Neuronal stem cell (in vitro differentiated cells): ENCODE results near the gene IL36G.
A peak's percentile ranks its signal among the peaks of the same experiment; 100 is the strongest.

Experiments used
- DNase-seq: peaks from one replicate; pipeline ENCODE4 v3.0.0-alpha.2; 2013; ENCODE audit warnings: low spot score
- H2AFZ ChIP-seq: one replicate; pipeline ENCODE4 v1.6.1; 2013; ENCODE audit warnings: mild to moderate bottlenecking, low read length, inconsistent platforms
- H2AK5ac ChIP-seq: 2 replicates; pipeline ENCODE4 v1.6.1; 2013; ENCODE audit warnings: low read depth, mild to moderate bottlenecking, inconsistent platforms, low read length, moderate library complexity, mixed read lengths
- H2BK120ac ChIP-seq: 2 replicates; pipeline ENCODE4 v1.6.1; 2013; ENCODE audit warnings: low read depth, mild to moderate bottlenecking, inconsistent platforms, low read length, moderate library complexity, mixed read lengths
- H2BK12ac ChIP-seq: one replicate; pipeline ENCODE4 v1.6.1; 2013; ENCODE audit warnings: low read length, inconsistent platforms
- H2BK15ac ChIP-seq: 2 replicates; pipeline ENCODE4 v1.6.1; 2013; ENCODE audit warnings: mild to moderate bottlenecking, low read length, inconsistent platforms, mixed read lengths
- H2BK5ac ChIP-seq: one replicate; pipeline ENCODE4 v1.6.1; 2013; ENCODE audit warnings: inconsistent platforms, mild to moderate bottlenecking, low read length, moderate library complexity
- H3K14ac ChIP-seq: one replicate; pipeline ENCODE4 v1.6.1; 2013; ENCODE audit warnings: low read length, inconsistent platforms
- H3K18ac ChIP-seq: 2 replicates; pipeline ENCODE4 v1.6.1; 2013; ENCODE audit warnings: low read length, inconsistent platforms
- H3K23ac ChIP-seq: 2 replicates; pipeline ENCODE4 v1.6.1; 2013; ENCODE audit warnings: low read depth, mild to moderate bottlenecking, mixed read lengths, low read length, inconsistent platforms; ENCODE audit not compliant: poor library complexity
- H3K27ac ChIP-seq: replicated peaks from 3 replicates; pipeline ENCODE4 v1.5.1; 2013; ENCODE audit warnings: low read length, inconsistent platforms
- H3K27me3 ChIP-seq, 3 experiments: 2 replicates each; pipeline ENCODE4 v1.6.1; 2013; ENCODE audit warnings: low read length in 3 of 3, mild to moderate bottlenecking in 2 of 3, inconsistent platforms in 1 of 3, low read depth in 1 of 3, mixed read lengths in 1 of 3, moderate library complexity in 1 of 3; ENCODE audit not compliant: control insufficient read depth in 3 of 3, insufficient read depth in 3 of 3
- H3K36me3 ChIP-seq, 2 donors: replicated peaks in 1 of 2; 2 replicates each; pipeline ENCODE4 v1.6.1; 2013; ENCODE audit warnings: low read length in 2 of 2; ENCODE audit not compliant: control insufficient read depth in 2 of 2, insufficient read depth in 2 of 2
- H3K4ac ChIP-seq: 2 replicates; pipeline ENCODE4 v1.6.1; 2013; ENCODE audit warnings: inconsistent platforms, mild to moderate bottlenecking, low read length, moderate library complexity
- H3K4me1 ChIP-seq, 2 donors: 1 replicate in 1 of 2; 2 replicates in 1 of 2; pipeline ENCODE4 v1.6.1; 2013; ENCODE audit warnings: low read length in 2 of 2, low read depth in 1 of 2; ENCODE audit not compliant: control insufficient read depth in 2 of 2, insufficient read depth in 1 of 2
- H3K4me2 ChIP-seq: one replicate; pipeline ENCODE4 v1.6.1; 2013; ENCODE audit warnings: mild to moderate bottlenecking, low read length, inconsistent platforms; ENCODE audit not compliant: insufficient read depth, poor library complexity, severe bottlenecking
- H3K4me3 ChIP-seq, 2 donors: 2 replicates each; pipeline ENCODE4 v1.5.1; 2013; ENCODE audit warnings: low read length in 2 of 2, mild to moderate bottlenecking in 2 of 2, inconsistent platforms in 1 of 2, moderate library complexity in 1 of 2
- H3K79me1 ChIP-seq: one replicate; pipeline ENCODE4 v1.6.1; 2013; ENCODE audit warnings: low read depth, mild to moderate bottlenecking, inconsistent platforms, low read length, moderate library complexity
- H3K9ac ChIP-seq: one replicate; pipeline ENCODE4 v1.6.1; 2013; ENCODE audit warnings: mild to moderate bottlenecking, low read depth, low read length, inconsistent platforms; ENCODE audit not compliant: poor library complexity
- H3K9me3 ChIP-seq, 2 donors: replicated peaks in 1 of 2; 2 replicates each; pipeline versions ENCODE3 to v1.6.1; 2013; ENCODE audit warnings: low read length in 2 of 2, mild to moderate bottlenecking in 2 of 2, inconsistent platforms in 1 of 2, low read depth in 1 of 2, mixed read lengths in 1 of 2, moderate library complexity in 1 of 2; ENCODE audit not compliant: control insufficient read depth in 2 of 2, insufficient read depth in 1 of 2
- H4K8ac ChIP-seq: one replicate; pipeline ENCODE4 v1.6.1; 2013; ENCODE audit warnings: low read depth, mild to moderate bottlenecking, inconsistent platforms, low read length, moderate library complexity
- H4K91ac ChIP-seq: one replicate; pipeline ENCODE4 v1.6.1; 2013; ENCODE audit warnings: low read length, low read depth, mild to moderate bottlenecking, inconsistent platforms; ENCODE audit not compliant: poor library complexity
- WGBS, 2 donors: extraction: QIAGEN DNeasy Blood & Tissue Kit; methylation state at CpG; one replicate each; pipeline ENCODE4 v1.1.7; 2013; ENCODE audit warnings: missing lambda C conversion rate in 2 of 2, mixed read lengths in 1 of 2; ENCODE audit not compliant: insufficient read length in 2 of 2, insufficient replicate concordance in 1 of 2; ENCODE audit errors: extremely low coverage in 2 of 2; 5-methylcytosine and 5-hydroxymethylcytosine counted together

IL36G gene

GRCh38 chr2:112938904-112939303, 38.9 kb upstream of the IL36G start:
- peaks cover 0 to 6% (median 0%) of the 10 kb centered on the region in 3 experiments for H3K27me3 ChIP-seq
- H3K9me3 ChIP-seq, result no peaks in the 10 kb centered on the region
- no peak overlapping the region for H2BK5ac ChIP-seq
- H4K8ac ChIP-seq, result no peak overlapping the region
- no peaks in the 10 kb centered on the region for H3K79me1 ChIP-seq
- no peak overlapping the region for H2BK120ac ChIP-seq
- no peak overlapping the region for H4K91ac ChIP-seq
- H3K27ac ChIP-seq, result no peak overlapping the region
- H2BK15ac ChIP-seq, result no peak overlapping the region
- DNase-seq, result no peak
- H3K4me2 ChIP-seq, result no peak overlapping the region
- no peak overlapping the region for H3K14ac ChIP-seq
- no peak overlapping the region for H2BK12ac ChIP-seq
- H3K36me3 ChIP-seq, result no peaks in the 10 kb centered on the region
- no peak overlapping the region for H3K4me3 ChIP-seq
- H3K18ac ChIP-seq, result no peak overlapping the region
- no CpG with 5 or more reads among the region's 5 CpGs for WGBS, 2 donors
- no peak overlapping the region for H3K23ac ChIP-seq
- no peaks in the 10 kb centered on the region for H3K4me1 ChIP-seq
- H3K4ac ChIP-seq, result no peak overlapping the region
- H2AFZ ChIP-seq, result no peak overlapping the region
- H2AK5ac ChIP-seq, result no peak overlapping the region
- no peak overlapping the region for H3K9ac ChIP-seq

- no peak for DNase-seq
- no peak overlapping the region for H3K4me3 ChIP-seq
- H2BK12ac ChIP-seq, result no peak overlapping the region
- H2BK5ac ChIP-seq, result no peak overlapping the region
- no peak overlapping the region for H2BK15ac ChIP-seq
- no peak overlapping the region for H3K9ac ChIP-seq
- H3K18ac ChIP-seq, result no peak overlapping the region
- no peak overlapping the region for H2BK120ac ChIP-seq
- no peak overlapping the region for H3K4ac ChIP-seq
- no peak overlapping the region for H3K14ac ChIP-seq
- no peak overlapping the region for H2AK5ac ChIP-seq
- H4K8ac ChIP-seq, result no peak overlapping the region
- H3K79me1 ChIP-seq, result no peaks in the 10 kb centered on the region
- no peak overlapping the region for H4K91ac ChIP-seq
- H3K27ac ChIP-seq, result no peak overlapping the region
- no peaks in the 10 kb centered on the region for H3K9me3 ChIP-seq
- H3K4me2 ChIP-seq, result no peak overlapping the region
- no CpG with 5 or more reads among the region's 5 CpGs for WGBS, 2 donors
- no peaks in the 10 kb centered on the region for H3K4me1 ChIP-seq
- no peak overlapping the region for H3K23ac ChIP-seq
- H2AFZ ChIP-seq, result no peak overlapping the region
- peaks cover 0 to 6% (median 0%) of the 10 kb centered on the region in 3 experiments for H3K27me3 ChIP-seq
- no peaks in the 10 kb centered on the region for H3K36me3 ChIP-seq
Measured at GRCh38 chr2:112939425-112939824, 38.4 kb upstream of the IL36G start.

GRCh38 chr2:112940859-112941625, 36.8 kb upstream of the IL36G start:
- Histone ChIP-seq H2BK15ac (no peak overlapping the region), H2BK5ac (no peak overlapping the region), H3K9ac (no peak overlapping the region), H3K36me3 (no peaks in the 10 kb centered on the region), H3K27ac (no peak overlapping the region), H2AFZ (no peak overlapping the region), H2BK12ac (no peak overlapping the region), H3K4me2 (no peak overlapping the region), H2AK5ac (no peak overlapping the region), H3K4me3 (no peak overlapping the region), H3K4me1 (no peaks in the 10 kb centered on the region), H3K27me3 (peaks cover 0 to 6% (median 0%) of the 10 kb centered on the region in 3 experiments), H3K18ac (no peak overlapping the region), H3K23ac (no peak overlapping the region), H4K91ac (no peak overlapping the region), H3K4ac (no peak overlapping the region), H3K14ac (no peak overlapping the region), H3K79me1 (no peaks in the 10 kb centered on the region), H4K8ac (no peak overlapping the region), H3K9me3 (peaks cover 0 to 3% of the 10 kb centered on the region in 2 donors), H2BK120ac (no peak overlapping the region)
- DNase-seq, result no peak
- WGBS, 2 donors, result no CpG with 5 or more reads among the region's 3 CpGs

- Histone ChIP-seq H2AFZ (no peak overlapping the region), H3K4me1 (no peaks in the 10 kb centered on the region), H3K14ac (no peak overlapping the region), H3K9ac (no peak overlapping the region), H3K23ac (no peak overlapping the region), H3K27ac (no peak overlapping the region), H3K36me3 (no peaks in the 10 kb centered on the region), H3K18ac (no peak overlapping the region), H2BK12ac (no peak overlapping the region), H2BK120ac (no peak overlapping the region), H3K79me1 (no peaks in the 10 kb centered on the region), H4K91ac (no peak overlapping the region), H3K4me3 (no peak overlapping the region), H4K8ac (no peak overlapping the region), H3K4me2 (no peak overlapping the region), H2BK15ac (no peak overlapping the region), H3K27me3 (peaks cover 0 to 6% (median 0%) of the 10 kb centered on the region in 3 experiments), H3K4ac (no peak overlapping the region), H2AK5ac (no peak overlapping the region), H3K9me3 (peaks cover 0 to 3% of the 10 kb centered on the region in 2 donors), H2BK5ac (no peak overlapping the region)
- DNase-seq, result peak; percentile 71
- WGBS, 2 donors, result no CpG with 5 or more reads among the region's 14 CpGs
Measured at GRCh38 chr2:112941753-112942653, 35.8 kb upstream of the IL36G start.
